ENCODE results near the gene NUP93. TPM values are rescaled to one million over a fixed set of nuclear protein-coding genes. Genes with fewer than 3 reads are reported as not detected.
"Not testable (repeated sequence)": the region's sequence is repeated elsewhere in the genome, so short reads cannot be mapped to it uniquely, and the experiment has no call there.

NUP93 gene
- total RNA-seq, 2 donors from 2014 or later = 18.1 to 19.8 TPM

DNA sequence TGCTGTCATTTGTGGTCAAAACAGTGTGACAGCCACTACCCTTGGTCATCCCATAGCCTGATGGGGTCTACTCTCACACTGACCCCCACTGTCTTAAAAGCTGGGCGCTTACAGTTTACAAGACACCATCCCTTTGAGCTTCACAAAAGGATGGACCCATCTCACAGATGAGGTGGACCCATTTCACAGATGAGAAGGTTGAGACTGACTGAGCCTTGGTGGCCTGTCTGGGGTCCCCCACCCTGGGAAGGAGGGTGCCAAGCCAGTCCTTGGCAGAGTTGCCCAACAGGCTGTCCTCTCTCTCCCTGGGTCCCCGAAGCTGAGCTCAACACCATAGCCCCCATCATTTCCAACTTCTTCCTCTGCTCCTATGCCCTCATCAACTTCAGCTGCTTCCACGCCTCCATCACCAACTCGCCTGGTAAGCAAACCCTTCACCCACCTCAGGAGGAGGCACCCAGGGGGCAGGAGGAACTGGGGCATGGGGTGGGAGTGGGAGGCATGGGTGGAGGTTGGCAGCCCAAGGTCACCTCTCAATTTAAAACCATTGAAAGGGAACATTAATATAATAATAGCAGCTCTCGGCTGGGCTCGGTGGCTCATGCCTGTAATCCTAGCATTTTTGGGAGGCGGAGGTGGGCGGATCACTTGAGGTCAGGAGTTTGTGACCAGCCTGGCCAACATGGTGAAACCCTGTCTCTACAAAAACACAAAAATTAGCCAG, 152.3 kb downstream of the NUP93 start:
- Histone ChIP-seq H3K4me3 (no peak overlapping the region), H3K27me3 (no peaks in the 10 kb centered on the region), H3K27ac (no peak overlapping the region), H3K36me3 (no peaks in the 10 kb centered on the region), H3K4me1 (no peaks in the 10 kb centered on the region), H3K9me3 (no peaks in the 10 kb centered on the region)
- TF ChIP-seq CTCF (IDR thresholded peaks at IDR 0.05) = no peak
- DNase-seq (ENCODE audit: low spot score) = no peak

DNA sequence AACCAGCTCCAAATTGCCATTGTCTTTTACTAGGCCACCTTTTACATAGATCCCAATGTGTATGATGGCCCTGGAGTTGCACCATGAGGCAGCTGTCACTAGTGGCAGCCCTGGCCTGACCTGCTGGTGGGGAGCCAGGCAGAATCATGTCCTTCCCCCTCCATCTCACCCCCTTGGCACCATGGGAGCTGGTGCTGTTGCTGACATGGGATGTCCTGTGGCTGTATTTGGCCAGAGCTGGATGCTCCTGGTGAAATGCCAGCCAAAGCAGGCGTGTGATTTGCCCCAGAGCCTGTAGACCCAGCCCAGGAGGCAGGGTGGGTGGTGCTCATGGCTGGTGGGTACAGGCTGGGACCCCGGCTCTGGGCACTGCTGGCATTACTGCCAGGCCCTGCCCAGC, 153.7 kb downstream of the NUP93 start:
- no peaks in the 10 kb centered on the region for H3K36me3 ChIP-seq
- no peaks in the 10 kb centered on the region for H3K27me3 ChIP-seq
- no peak for TF ChIP-seq CTCF (IDR thresholded peaks at IDR 0.05)
- no peaks in the 10 kb centered on the region for H3K9me3 ChIP-seq
- no peak overlapping the region for H3K4me3 ChIP-seq
- no peak overlapping the region for H3K27ac ChIP-seq
- H3K4me1 ChIP-seq = no peaks in the 10 kb centered on the region
- DNase-seq (ENCODE audit: low spot score) = no peak

DNA sequence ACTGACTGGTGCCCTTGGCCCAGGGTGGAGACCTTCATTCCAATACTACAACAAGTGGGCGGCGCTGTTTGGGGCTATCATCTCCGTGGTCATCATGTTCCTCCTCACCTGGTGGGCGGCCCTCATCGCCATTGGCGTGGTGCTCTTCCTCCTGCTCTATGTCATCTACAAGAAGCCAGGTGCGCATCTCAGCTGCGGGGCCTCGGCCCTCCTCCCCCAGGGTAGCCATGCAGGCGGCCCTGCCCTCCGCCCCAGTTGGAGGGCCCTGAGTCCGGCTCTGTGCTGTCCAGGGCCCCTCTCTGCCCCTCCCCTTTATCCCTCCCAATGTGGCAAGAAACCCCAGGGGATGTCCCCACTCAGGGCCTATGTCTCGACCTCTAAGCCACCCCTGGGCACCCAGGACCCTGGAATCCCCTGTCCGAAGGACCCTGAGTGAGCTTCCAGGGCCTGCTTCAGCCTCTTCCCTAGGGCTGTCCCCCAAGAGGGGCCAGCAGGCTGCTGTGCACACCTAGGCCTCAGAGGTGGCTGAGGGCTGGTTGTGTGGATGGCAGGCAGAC, 154.2 kb downstream of the NUP93 start:
- Histone ChIP-seq H3K4me1 (no peaks in the 10 kb centered on the region), H3K27me3 (no peaks in the 10 kb centered on the region), H3K27ac (no peak overlapping the region), H3K36me3 (no peaks in the 10 kb centered on the region), H3K9me3 (no peaks in the 10 kb centered on the region), H3K4me3 (no peak overlapping the region)
- no peak for TF ChIP-seq CTCF (IDR thresholded peaks at IDR 0.05)
- DNase-seq (ENCODE audit: low spot score) = no peak

DNA sequence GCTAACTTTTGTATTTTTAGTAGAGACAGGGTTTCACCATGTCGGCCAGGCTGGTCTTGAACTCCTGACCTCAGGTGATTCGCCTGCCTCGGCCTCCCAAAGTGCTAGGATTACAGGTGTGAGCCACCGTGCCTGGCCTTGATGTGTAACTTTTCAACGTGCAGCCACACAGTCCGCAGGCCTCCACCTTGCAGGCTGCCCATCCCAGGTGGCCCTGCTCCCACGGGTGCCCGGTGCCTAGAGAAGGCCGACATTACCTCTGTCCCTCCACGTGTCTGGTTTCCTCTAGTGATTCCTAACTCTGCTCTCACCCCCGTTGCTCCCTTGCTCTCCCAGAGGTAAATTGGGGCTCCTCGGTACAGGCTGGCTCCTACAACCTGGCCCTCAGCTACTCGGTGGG, 155.0 kb downstream of the NUP93 start:
- H3K27ac ChIP-seq; H3K4me1 ChIP-seq; H3K4me3 ChIP-seq; H3K36me3 ChIP-seq; DNase-seq (ENCODE audit: low spot score); H3K27me3 ChIP-seq; H3K9me3 ChIP-seq: not testable (repeated sequence)

DNA sequence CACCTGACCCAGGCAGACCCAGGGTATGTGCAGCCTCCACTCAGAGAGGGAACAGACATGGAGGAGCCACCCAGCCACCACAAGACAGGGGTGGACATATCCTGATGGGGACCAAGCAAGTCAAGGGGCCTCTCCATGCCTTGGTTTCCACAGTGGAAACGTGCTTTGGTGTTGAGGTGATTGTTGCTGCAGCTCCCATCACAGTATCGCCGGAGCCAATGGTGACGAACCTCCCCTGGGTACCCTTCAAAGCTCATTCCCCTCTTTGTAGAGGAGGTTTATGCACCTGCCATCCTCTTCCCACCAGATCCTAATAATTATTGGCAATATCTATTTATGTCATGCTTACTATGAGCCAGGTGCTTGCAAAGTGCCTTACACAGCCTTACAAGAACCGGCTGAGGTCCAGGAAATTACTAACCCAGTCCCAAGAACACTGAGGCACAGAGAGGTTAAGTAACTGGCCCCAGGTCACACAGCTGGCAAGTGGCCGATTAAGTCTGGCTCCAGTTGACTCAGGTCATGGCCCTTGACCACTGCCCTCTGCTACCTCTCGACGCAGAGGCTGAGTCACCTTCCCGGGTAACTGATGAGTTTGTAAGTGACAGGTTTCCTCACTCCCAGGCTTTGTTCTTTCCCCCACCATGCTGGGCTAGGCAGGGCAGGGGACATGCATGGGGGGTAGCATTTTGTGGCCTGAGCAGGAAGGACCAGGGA, 155.7 kb downstream of the NUP93 start:
- no peak for TF ChIP-seq CTCF (IDR thresholded peaks at IDR 0.05)
- H3K9me3 ChIP-seq = no peaks in the 10 kb centered on the region
- H3K36me3 ChIP-seq = no peaks in the 10 kb centered on the region
- no peaks in the 10 kb centered on the region for H3K27me3 ChIP-seq
- no peaks in the 10 kb centered on the region for H3K4me1 ChIP-seq
- no peak overlapping the region for H3K27ac ChIP-seq
- no peak for DNase-seq (ENCODE audit: low spot score)
- H3K4me3 ChIP-seq = no peak overlapping the region

- Histone ChIP-seq H3K9me3 (no peaks in the 10 kb centered on the region), H3K36me3 (no peaks in the 10 kb centered on the region), H3K27me3 (no peaks in the 10 kb centered on the region), H3K4me3 (no peak overlapping the region), H3K27ac (no peak overlapping the region), H3K4me1 (no peaks in the 10 kb centered on the region)
- no peak for TF ChIP-seq CTCF (IDR thresholded peaks at IDR 0.05)
- no peak for DNase-seq (ENCODE audit: low spot score)
Measured at GRCh38 chr16:56886296-56886695, 156.4 kb downstream of the NUP93 start.

Measured in right atrium auricular region (tissue), 2 donors.